Naive B cell (primary cell): ENCODE data around the gene ASXL1. TPM values are rescaled to one million over a fixed set of nuclear protein-coding genes. Genes with fewer than 3 reads are reported as not detected.
"Not testable (repeated sequence)": the region's sequence is repeated elsewhere in the genome, so short reads cannot be mapped to it uniquely, and the experiment has no call there.

Experiments used
- ATAC-seq, 2 donors: fragments of 150-1000 bp; cut with Tn5 transposase; 2 replicates each; pipeline ENCODE4 v1.10.0; 2021; ENCODE audit warnings: low read depth in 2 of 2, mild to moderate bottlenecking in 2 of 2, moderate library complexity in 2 of 2
- DNase-seq: peaks from one replicate; pipeline ENCODE4 v3.0.0; 2022
- H3K27ac Mint-ChIP-seq, 6 donors: one replicate each; pipeline ENCODE4 v1.8.0; 2020 to 2022; ENCODE audit warnings: mild to moderate bottlenecking in 6 of 6, mixed read lengths in 6 of 6, moderate library complexity in 5 of 6, inconsistent platforms in 2 of 6
- H3K27me3 Mint-ChIP-seq, 3 donors: one replicate each; pipeline ENCODE4 v1.8.0; 2021 to 2022; ENCODE audit warnings: mixed read lengths in 3 of 3, mild to moderate bottlenecking in 1 of 3
- H3K36me3 Mint-ChIP-seq, 2 donors: one replicate each; pipeline ENCODE4 v1.8.0; 2020 to 2022; ENCODE audit warnings: mixed read lengths in 2 of 2, inconsistent platforms in 1 of 2, mild to moderate bottlenecking in 1 of 2
- H3K4me1 Mint-ChIP-seq, 3 donors: one replicate each; pipeline ENCODE4 v1.8.0; 2020 to 2022; ENCODE audit warnings: mixed read lengths in 3 of 3, inconsistent platforms in 1 of 3, mild to moderate bottlenecking in 1 of 3, moderate library complexity in 1 of 3
- H3K4me3 Mint-ChIP-seq, 8 donors: one replicate each; pipeline ENCODE4 v1.8.0; 2020 to 2022; ENCODE audit warnings: mild to moderate bottlenecking in 8 of 8, mixed read lengths in 8 of 8, moderate library complexity in 8 of 8, inconsistent platforms in 2 of 8
- H3K9me3 Mint-ChIP-seq, 7 donors: one replicate each; pipeline ENCODE4 v1.8.0; 2020 to 2022; ENCODE audit warnings: mixed read lengths in 7 of 7, mild to moderate bottlenecking in 5 of 7, inconsistent platforms in 2 of 7, moderate library complexity in 1 of 7
- polyA plus RNA-seq, 6 donors: library from polyadenylated mRNA; unstranded; fragments of 300-500 nt; fragmentation: Illumina TruSeq; gene quantifications; one replicate each; pipeline ENCODE4 v1.2.3, GENCODE V29; 2021; ENCODE audit warnings: low read depth in 6 of 6

ASXL1 gene
- polyA plus RNA-seq, 6 donors from 2014 or later: 9.4 to 22.6 (median 13.0) TPM

DNA sequence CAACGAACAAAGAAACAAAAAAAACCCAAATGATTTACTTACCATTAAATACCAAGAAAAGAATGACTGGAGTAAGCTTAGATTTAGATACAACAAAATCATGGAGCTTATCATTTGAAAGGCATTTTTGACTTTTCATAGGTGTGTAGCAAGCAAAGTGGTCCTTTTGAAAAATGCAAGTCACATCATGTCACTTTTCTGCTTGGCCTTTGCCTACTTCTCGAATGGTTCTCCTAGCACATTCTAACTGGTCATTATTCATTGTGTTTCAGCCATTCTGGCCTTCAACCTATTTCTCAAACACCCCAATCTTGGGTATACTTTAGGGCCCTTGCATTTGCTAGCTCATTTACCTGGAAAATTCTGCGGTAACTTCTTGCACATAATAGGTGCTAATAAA, 22.6 kb downstream of the ASXL1 start:
- H3K4me1 Mint-ChIP-seq: peaks cover 13 to 17% (median 15%) of the 10 kb centered on the region in 3 donors
- peak overlapping the region in 1 of 6 donors; percentile 58 for H3K27ac Mint-ChIP-seq
- no peaks in the 10 kb centered on the region for H3K27me3 Mint-ChIP-seq
- no peak overlapping the region for H3K4me3 Mint-ChIP-seq
- no peak for DNase-seq
- no peaks in the 10 kb centered on the region for H3K9me3 Mint-ChIP-seq
- H3K36me3 Mint-ChIP-seq: peaks cover 0 to 6% of the 10 kb centered on the region in 2 donors
- no peak for ATAC-seq

DNA sequence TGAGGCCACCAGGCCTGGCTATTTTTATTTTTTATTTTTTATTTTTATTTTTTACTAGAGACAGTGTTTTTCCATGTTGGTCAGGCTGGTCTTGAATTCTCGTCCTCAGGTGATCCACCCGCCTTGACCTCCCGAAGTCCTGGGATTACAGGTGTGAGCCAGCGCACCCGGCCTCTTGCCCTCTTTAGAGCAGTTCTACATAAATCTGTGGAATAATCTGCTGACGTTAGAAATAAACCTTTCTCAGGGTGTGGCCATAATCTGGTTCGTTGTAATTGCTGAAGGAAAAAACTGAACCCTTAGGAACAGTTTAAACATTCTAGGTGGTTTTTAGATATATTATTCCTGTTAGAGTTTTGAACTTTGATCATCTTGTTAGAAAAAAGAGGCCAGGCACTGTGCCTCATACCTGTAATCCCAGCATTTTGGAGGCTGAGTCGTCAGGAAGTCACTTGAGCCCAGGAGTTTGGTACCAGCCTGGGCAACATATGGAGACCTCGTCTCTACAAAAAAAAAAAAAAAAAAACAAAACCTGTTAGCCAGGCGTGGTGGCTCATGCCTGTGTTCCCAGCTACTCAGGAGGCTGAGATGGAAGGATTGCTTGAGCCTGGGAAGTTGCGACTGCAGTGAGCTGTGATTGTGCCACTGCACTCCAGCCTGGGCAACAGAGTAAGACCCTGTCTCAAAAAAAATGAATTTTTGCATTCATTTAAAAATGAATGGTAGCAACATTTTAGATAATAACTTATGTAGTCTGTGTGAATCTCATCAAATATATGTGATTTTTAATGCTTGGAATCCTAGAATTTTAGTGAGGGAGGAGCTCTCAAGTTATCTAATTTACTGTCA, 24.2 kb downstream of the ASXL1 start:
- Mint-ChIP-seq H3K27ac (peak overlapping the region in 1 of 6 donors; percentile 49), H3K27me3 (no peaks in the 10 kb centered on the region), H3K36me3 (no peaks in the 10 kb centered on the region), H3K4me1 (peaks cover 22 to 26% (median 26%) of the 10 kb centered on the region in 3 donors), H3K9me3 (no peaks in the 10 kb centered on the region), H3K4me3 (no peak overlapping the region)
- ATAC-seq: no peak
- DNase-seq: no peak

DNA sequence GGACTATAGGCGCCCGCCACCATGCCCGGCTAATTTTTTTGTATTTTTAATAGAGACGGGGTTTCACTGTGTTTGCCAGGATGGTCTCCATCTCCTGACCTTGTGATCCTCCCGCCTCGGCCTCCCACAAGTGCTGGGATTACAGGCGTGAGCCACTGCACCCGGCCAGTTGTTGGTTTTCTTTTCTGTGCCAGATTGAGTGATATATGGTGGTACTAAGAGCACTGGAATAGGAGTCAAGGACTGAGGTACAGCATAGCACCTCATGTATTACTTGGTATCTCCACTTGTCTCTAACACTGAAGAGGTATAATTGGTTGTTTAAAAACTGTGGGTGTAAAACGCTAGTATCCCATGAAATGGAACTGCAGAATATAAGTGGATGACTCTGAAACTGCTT, 25.3 kb downstream of the ASXL1 start:
- Mint-ChIP-seq H3K27ac (peak overlapping the region in 1 of 6 donors; percentile 28), H3K4me1 (peaks cover 27 to 32% (median 30%) of the 10 kb centered on the region in 3 donors)
- H3K9me3 Mint-ChIP-seq, H3K4me3 Mint-ChIP-seq, H3K27me3 Mint-ChIP-seq, ATAC-seq, H3K36me3 Mint-ChIP-seq, DNase-seq: not testable (repeated sequence)

DNA sequence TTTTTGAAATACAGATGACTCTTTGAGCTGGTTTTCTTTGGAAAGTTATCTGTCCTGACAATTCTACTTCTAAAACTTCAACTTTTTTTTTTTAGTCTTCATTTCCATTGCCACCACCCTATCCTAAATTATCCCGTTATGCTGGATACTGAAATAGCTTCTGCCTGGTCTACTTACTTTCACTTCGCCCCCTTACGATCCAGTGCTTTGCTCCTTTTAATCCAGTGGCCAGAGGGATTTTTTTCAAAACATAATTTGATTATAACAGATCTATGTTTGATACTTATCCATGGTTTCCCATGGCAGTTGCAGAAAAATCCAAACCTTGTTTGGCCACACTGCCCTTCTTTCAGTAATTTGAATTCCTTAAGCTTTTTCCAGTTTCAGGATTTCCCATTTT, 27.4 kb downstream of the ASXL1 start:
- Mint-ChIP-seq H3K4me3 (no peak overlapping the region), H3K4me1 (peaks cover 28 to 37% (median 34%) of the 10 kb centered on the region in 3 donors)

DNA sequence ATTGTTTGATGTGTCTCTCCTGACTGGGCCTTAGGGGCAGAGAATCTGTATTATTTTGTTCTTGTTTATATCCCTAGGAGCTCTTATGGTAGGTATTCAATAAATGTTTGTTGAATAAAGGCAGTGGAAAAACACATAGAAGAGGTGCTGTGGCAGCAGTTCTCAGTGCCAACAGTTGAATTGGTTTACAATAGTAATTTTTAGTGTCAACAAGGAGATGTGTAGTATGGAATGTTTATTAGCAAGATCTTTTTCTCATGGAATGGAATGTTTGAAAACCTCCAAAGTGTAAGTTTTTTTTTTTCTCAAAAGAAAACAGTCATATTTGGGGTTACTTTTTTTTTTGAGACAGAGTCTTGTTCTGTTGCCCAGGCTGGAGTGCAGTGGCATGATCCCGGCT, 28.0 kb downstream of the ASXL1 start:
- H3K27ac Mint-ChIP-seq: peak overlapping the region in 2 of 6 donors; percentile 22 to 78
- H3K36me3 Mint-ChIP-seq: no peaks in the 10 kb centered on the region
- H3K9me3 Mint-ChIP-seq: no peaks in the 10 kb centered on the region
- H3K4me1 Mint-ChIP-seq: peaks cover 34 to 43% (median 39%) of the 10 kb centered on the region in 3 donors
- H3K4me3 Mint-ChIP-seq: no peak overlapping the region
- ATAC-seq (no peak), DNase-seq (no peak)
- H3K27me3 Mint-ChIP-seq: no peaks in the 10 kb centered on the region

More for the DNA sequence above, 27.4 kb downstream of the ASXL1 start:
- H3K27ac Mint-ChIP-seq: peak overlapping the region in 3 of 6 donors; percentile 5 to 35 (median 22)
- no peaks in the 10 kb centered on the region for H3K27me3 Mint-ChIP-seq
- no peaks in the 10 kb centered on the region for H3K36me3 Mint-ChIP-seq
- no peaks in the 10 kb centered on the region for H3K9me3 Mint-ChIP-seq
- DNase-seq (no peak), ATAC-seq (no peak)

DNA sequence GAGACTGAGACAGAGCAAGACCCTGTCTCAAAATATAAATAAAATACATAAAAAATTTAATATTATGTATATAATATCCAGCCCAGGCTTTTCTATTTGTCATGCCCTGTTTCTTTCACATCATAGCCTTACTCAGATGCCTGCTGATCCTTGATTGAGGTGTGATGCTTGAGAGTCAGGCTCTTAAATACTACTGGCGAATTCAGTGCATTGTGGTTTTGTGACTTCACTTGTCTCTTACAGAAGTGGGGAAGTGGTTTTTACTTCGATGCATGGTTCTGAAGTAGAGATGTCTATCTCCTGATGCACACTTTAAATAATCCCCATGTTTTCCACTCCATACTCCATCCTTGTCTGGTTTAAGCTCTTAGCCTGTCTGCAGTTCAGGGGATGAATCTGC, 29.1 kb downstream of the ASXL1 start:
- Mint-ChIP-seq H3K27ac (peak overlapping the region in 2 of 6 donors; percentile 9 to 19), H3K4me3 (peak overlapping the region in 1 of 8 donors; percentile 11), H3K4me1 (peaks cover 35 to 52% (median 47%) of the 10 kb centered on the region in 3 donors), H3K9me3 (no peaks in the 10 kb centered on the region), H3K36me3 (no peaks in the 10 kb centered on the region), H3K27me3 (no peaks in the 10 kb centered on the region)
- DNase-seq (no peak), ATAC-seq (peak in 1 of 2 donors; percentile 23)

DNA sequence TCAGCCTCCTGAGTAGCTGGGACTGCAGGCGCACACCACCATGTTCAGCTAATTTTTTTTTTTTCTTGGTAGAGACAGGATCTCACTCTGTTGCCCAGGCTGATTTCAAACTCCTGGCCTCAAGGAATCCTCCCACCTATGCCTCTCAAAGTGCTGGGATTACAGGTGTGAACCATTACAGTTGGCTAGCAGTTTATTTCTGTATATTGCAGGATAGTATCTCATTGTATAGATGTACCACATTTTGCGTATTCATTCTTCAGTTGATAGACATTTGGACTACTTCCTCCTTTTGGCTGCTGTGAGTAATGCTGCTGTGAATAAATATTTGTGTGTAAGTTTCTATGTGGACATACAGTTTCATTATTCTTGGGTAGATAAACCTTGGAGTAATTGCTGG, 32.9 kb downstream of the ASXL1 start:
- peak overlapping the region in 5 of 6 donors; percentile 24 to 46 (median 34) for H3K27ac Mint-ChIP-seq
- peaks cover 0 to 12% (median 9%) of the 10 kb centered on the region in 7 donors for H3K9me3 Mint-ChIP-seq
- peaks cover 12 to 14% of the 10 kb centered on the region in 2 donors for H3K36me3 Mint-ChIP-seq
- H3K4me3 Mint-ChIP-seq: no peak overlapping the region
- DNase-seq (no peak), ATAC-seq (peak; percentile 50 to 51)
- no peaks in the 10 kb centered on the region for H3K27me3 Mint-ChIP-seq
- peaks cover 19 to 45% (median 31%) of the 10 kb centered on the region in 3 donors for H3K4me1 Mint-ChIP-seq

DNA sequence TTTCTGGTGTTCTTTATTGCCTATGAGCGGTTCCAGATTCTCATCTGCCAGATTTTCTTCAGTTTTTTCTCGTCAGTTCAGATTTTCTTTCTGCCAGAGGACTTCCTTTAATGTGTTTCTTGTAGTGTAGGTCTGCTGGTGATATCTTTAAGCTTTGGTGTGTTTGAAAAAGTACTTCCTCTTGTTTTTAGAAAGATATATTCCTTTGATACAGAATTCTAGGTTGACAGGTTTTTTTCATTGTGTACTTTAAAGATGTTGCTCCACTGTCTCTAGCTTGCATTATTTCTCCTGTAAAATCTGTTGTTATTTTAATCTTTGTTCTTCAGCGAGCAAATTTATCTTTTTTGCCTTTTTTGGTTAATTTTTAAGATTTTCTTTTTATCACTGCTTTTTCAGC, 36.9 kb downstream of the ASXL1 start:
- H3K4me1 Mint-ChIP-seq: peaks cover 10 to 38% (median 31%) of the 10 kb centered on the region in 3 donors
- H3K27me3 Mint-ChIP-seq: no peaks in the 10 kb centered on the region
- H3K9me3 Mint-ChIP-seq: peaks cover 0 to 17% (median 9%) of the 10 kb centered on the region in 7 donors
- peak overlapping the region in 2 of 6 donors; percentile 12 to 26 for H3K27ac Mint-ChIP-seq
- peak overlapping the region in 2 of 8 donors; percentile 12 to 21 for H3K4me3 Mint-ChIP-seq
- peaks cover 20 to 22% of the 10 kb centered on the region in 2 donors for H3K36me3 Mint-ChIP-seq
- DNase-seq (no peak), ATAC-seq (no peak)

DNA sequence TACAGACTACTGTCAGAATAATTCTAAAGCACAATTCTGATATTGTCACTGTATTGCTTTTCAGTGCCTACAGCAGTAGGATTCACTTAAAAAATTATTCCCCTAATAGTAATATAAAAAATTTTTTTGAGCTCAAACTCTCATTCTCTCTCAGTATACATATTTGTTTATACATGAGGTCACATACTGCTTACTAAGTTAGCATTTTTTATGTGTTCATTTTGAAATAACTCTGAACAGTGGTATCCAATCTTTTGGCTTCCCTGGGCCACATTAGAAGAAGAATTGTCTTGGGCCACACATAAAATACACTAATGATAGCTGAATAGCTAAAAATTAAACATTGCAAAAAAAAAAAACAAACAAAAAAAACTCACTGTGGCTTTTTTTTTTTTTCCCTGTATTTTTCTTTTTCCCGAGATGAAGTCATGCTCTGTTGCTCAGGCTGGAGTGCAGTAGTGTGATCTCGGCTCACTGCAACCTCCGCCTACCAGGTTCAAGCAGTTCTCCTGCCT, 38.6 kb downstream of the ASXL1 start:
- no peak for DNase-seq
- peaks cover 25 to 30% of the 10 kb centered on the region in 2 donors for H3K36me3 Mint-ChIP-seq
- H3K27ac Mint-ChIP-seq: no peak overlapping the region
- H3K4me1 Mint-ChIP-seq: peaks cover 12 to 34% (median 25%) of the 10 kb centered on the region in 3 donors
- ATAC-seq: no peak
- peaks cover 0 to 17% (median 9%) of the 10 kb centered on the region in 7 donors for H3K9me3 Mint-ChIP-seq
- no peaks in the 10 kb centered on the region for H3K27me3 Mint-ChIP-seq
- no peak overlapping the region for H3K4me3 Mint-ChIP-seq

DNA sequence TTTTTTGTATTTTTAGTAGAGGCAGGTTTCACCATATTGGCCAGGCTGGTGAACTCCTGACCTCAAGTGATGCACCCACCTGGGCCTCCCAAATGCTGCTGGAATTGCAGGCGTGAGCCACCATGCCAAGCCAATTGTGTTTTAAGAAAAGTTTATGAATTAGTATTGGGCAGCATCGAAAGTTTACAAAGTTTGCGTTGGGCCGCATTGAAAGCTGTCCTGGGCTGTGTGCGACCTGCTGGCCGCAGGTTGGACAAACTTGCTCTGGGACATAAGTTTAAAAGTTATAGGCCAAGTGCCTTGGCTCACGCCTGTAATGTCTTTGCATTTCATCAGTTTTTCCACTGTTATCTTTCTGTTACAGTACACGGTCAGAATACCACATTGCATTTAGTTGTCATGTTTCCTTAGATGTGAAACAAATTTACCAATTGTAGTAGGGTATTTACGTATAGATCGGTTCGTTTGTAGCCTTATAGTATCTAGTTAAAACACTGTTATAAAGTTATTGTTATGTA, 39.5 kb downstream of the ASXL1 start:
- ATAC-seq (no peak), DNase-seq (no peak)
- H3K9me3 Mint-ChIP-seq: peaks cover 0 to 17% (median 9%) of the 10 kb centered on the region in 7 donors
- H3K4me1 Mint-ChIP-seq: peaks cover 12 to 30% (median 29%) of the 10 kb centered on the region in 3 donors
- peak overlapping the region in 1 of 6 donors; percentile 38 for H3K27ac Mint-ChIP-seq
- peaks cover 25 to 30% of the 10 kb centered on the region in 2 donors for H3K36me3 Mint-ChIP-seq
- no peak overlapping the region for H3K4me3 Mint-ChIP-seq
- H3K27me3 Mint-ChIP-seq: no peaks in the 10 kb centered on the region

DNA sequence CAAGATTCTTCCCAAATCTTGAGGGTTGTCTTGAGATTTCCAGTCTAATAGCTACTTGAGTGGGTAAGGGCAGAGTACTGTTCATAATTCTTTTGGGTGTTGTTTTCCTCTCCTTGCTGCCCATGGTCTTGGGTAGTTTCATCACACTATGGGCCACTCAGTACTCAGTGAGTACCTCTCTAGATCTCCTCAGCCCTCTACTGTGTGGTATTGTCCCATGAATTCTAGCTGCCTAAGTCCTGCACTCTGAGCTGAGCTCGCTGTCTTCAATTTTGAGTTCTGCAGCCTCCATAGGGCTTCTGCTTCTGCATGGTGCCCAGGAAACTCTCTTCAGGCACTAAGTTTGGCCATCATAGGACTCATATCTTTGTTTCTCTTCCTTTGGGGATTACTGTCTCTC, 42.3 kb downstream of the ASXL1 start:
- DNase-seq (no peak), ATAC-seq (no peak)
- peak overlapping the region in 1 of 8 donors; percentile 30 for H3K4me3 Mint-ChIP-seq
- peaks cover 24 to 39% (median 36%) of the 10 kb centered on the region in 3 donors for H3K4me1 Mint-ChIP-seq
- peaks cover 0 to 10% (median 4%) of the 10 kb centered on the region in 7 donors for H3K9me3 Mint-ChIP-seq
- H3K27me3 Mint-ChIP-seq: no peaks in the 10 kb centered on the region
- H3K36me3 Mint-ChIP-seq: peaks cover 18 to 21% of the 10 kb centered on the region in 2 donors
- H3K27ac Mint-ChIP-seq: peak overlapping the region in 4 of 6 donors; percentile 26 to 69 (median 48)

DNA sequence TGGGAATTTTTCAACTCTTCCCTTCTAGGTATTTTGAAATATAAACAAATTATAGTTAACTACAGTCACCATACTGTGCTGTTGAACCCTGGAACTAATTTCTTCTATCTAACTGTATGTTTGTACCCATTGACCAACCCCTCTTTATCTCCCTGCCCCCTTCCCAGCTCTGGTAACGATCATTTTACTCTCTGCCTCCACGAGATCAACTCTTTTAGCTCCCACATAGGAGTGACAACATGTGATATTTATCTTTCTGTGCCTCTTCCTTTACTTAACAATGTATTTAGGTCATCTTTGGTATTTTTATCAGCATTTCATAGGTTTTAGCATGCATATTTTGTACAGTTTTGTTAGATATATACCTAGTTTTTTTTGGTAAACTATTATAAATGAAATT, 45.9 kb downstream of the ASXL1 start:
- Mint-ChIP-seq H3K4me3 (no peak overlapping the region), H3K9me3 (no peaks in the 10 kb centered on the region), H3K4me1 (peaks cover 33 to 50% (median 41%) of the 10 kb centered on the region in 3 donors), H3K27me3 (no peaks in the 10 kb centered on the region), H3K27ac (peak overlapping the region in 1 of 6 donors; percentile 1), H3K36me3 (peaks cover 10 to 19% of the 10 kb centered on the region in 2 donors)
- DNase-seq (no peak), ATAC-seq (no peak)

DNA sequence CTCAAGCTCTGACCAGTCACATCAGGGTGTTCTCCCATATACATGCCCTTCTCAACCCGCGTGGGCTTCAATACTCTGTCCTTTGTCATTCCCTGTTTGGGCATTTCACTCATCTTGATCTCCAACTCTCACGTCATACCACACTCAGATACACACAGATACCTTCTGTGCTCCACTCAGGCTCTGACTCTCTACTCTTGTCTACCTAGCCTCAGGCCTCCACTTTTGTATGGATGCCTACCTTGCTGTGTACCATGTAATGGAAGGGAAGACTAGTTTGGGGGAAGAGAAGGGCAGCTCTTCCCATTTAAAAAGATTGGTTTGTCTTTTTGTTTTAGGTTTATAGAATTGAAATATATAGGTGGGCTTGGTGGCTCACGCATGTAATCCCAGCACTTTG, 48.6 kb downstream of the ASXL1 start:
- H3K4me3 Mint-ChIP-seq: no peak overlapping the region
- peaks cover 4 to 8% of the 10 kb centered on the region in 2 donors for H3K36me3 Mint-ChIP-seq
- H3K27ac Mint-ChIP-seq: peak overlapping the region in 5 of 6 donors; percentile 24 to 79 (median 53)
- ATAC-seq (no peak), DNase-seq (no peak)
- no peaks in the 10 kb centered on the region for H3K27me3 Mint-ChIP-seq
- H3K9me3 Mint-ChIP-seq: no peaks in the 10 kb centered on the region
- peaks cover 21 to 40% (median 26%) of the 10 kb centered on the region in 3 donors for H3K4me1 Mint-ChIP-seq
